Measurements from ENCODE around the gene BIN1. TPM values are rescaled to one million over a fixed set of nuclear protein-coding genes. Genes with fewer than 3 reads are reported as not detected.

Gene BIN1, protein sequence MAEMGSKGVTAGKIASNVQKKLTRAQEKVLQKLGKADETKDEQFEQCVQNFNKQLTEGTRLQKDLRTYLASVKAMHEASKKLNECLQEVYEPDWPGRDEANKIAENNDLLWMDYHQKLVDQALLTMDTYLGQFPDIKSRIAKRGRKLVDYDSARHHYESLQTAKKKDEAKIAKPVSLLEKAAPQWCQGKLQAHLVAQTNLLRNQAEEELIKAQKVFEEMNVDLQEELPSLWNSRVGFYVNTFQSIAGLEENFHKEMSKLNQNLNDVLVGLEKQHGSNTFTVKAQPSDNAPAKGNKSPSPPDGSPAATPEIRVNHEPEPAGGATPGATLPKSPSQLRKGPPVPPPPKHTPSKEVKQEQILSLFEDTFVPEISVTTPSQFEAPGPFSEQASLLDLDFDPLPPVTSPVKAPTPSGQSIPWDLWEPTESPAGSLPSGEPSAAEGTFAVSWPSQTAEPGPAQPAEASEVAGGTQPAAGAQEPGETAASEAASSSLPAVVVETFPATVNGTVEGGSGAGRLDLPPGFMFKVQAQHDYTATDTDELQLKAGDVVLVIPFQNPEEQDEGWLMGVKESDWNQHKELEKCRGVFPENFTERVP
- polyA plus RNA-seq (2013), result 6.7 and 7.6 TPM in 2 replicates

DNA sequence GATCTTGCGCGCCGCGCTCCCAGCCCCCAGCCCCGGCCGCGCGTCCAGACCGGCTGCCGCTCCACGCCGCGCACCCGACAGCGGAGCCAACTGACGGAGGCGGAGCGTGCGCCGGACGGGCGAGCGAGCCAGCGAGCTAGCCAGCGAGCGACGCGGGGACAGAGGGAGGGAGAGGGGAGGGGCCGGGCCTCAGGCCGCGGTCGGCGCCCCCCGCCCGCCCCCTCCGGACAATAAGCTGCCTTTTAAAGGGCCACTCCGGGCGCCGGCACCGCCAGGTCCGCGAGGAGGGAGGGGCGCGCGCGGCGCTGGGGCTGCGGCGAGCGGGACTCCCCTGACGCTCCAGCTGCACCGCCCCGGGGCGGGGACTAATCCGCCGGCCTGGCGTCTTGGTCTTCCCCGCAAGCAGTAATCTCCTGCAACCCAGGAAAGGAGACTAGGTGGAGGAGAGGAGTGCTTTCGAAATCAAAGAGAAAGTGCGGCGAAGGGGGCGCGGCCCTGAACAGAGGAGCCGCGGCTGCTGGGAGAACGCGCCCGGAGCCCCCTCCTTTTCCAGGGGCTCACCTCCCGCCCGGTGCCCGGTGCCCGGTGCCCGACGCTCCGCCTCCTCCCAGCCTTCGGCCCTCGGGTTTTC lies at the start of gene BIN1:
BIN1 (minus strand) TSS at position 164 of the 631 bp plus-strand sequence. CDS start 211 bp downstream, outside the sequence.
- Histone ChIP-seq H3K36me3 (ENCODE audit: control insufficient read depth in 1 of 2, insufficient read depth in 2 of 2, low read length in 2 of 2) (no peaks in the 10 kb centered on the region), H3K27me3 (ENCODE audit: insufficient read depth, low read length) (no peaks in the 10 kb centered on the region), H4K8ac (ENCODE audit: low read depth, low read length) (peak within 1 kb of the TSS; percentile 39), H3K9ac (ENCODE audit: low read length) (peak within 1 kb of the TSS; percentile 38), H3K4me2 (ENCODE audit: low read length) (peak within 1 kb of the TSS; percentile 98), H2BK5ac (ENCODE audit: low read depth, low read length, poor library complexity) (no peak within 1 kb of the TSS), H3K4me1 (ENCODE audit: control insufficient read depth in 1 of 2, insufficient read depth in 2 of 2, low read length in 2 of 2) (peaks cover 11 to 17% of the 10 kb centered on the region in 2 experiments), H2BK12ac (ENCODE audit: low read length) (peak within 1 kb of the TSS; percentile 35), H3K4me3 (ENCODE audit: low read depth, low read length) (peak within 1 kb of the TSS; percentile 86), H3K79me2 (ENCODE audit: control insufficient read depth, insufficient read depth, low read length, poor library complexity) (peaks cover 3% of the 10 kb centered on the region), H3K4ac (ENCODE audit: low read depth, low read length) (peak within 1 kb of the TSS; percentile 2), H3K18ac (ENCODE audit: low read length) (peak within 1 kb of the TSS; percentile 28), H3K23ac (ENCODE audit: low read length) (no peak within 1 kb of the TSS), H4K12ac (ENCODE audit: low read depth, low read length) (no peak within 1 kb of the TSS), H2AFZ (ENCODE audit: insufficient read depth, low read length, poor library complexity) (peak within 1 kb of the TSS; percentile 58), H2AK5ac (ENCODE audit: low read length) (no peak within 1 kb of the TSS), H3K14ac (ENCODE audit: low read length) (peak within 1 kb of the TSS; percentile 57), H3K27ac (ENCODE audit: low read depth, low read length) (no peak within 1 kb of the TSS), H3K79me1 (ENCODE audit: low read length) (peaks cover 8% of the 10 kb centered on the region), H2BK120ac (ENCODE audit: insufficient read depth, low read length, poor library complexity) (peak within 1 kb of the TSS; percentile 31), H3K9me3 (ENCODE audit: insufficient read depth, low read depth, low read length) (peaks cover 2% of the 10 kb centered on the region), H4K91ac (ENCODE audit: low read depth, low read length) (peak within 1 kb of the TSS; percentile 5)
- DNase-seq, result peak; percentile 82 to 92
- WGBS (ENCODE audit: extremely low coverage, insufficient coverage, insufficient read length), result no CpG with 5 or more reads among the region's 77 CpGs

DNA sequence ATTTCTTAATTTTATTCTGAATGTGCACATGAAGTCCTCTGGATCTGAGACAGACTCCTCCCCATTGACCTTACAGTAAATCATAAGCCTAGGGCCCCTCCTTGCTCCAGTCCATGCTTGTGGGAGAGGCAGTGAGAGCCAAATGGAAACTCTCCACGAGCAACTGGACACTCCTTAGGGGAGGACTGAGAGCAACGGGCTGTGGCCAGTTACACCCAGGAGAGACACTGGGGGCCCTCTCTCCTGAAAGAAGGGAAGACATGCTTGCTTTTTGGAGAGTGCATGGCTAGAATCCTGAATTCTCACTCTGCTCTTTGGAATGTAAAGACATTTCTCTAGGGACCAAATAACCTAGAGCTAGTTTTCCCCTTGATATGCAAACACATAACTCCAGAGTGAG lies 49.0 kb upstream of the BIN1 start:
- no peak for DNase-seq
- no CpG with 5 or more reads among the region's 2 CpGs for WGBS (ENCODE audit: extremely low coverage, insufficient coverage, insufficient read length)

DNA sequence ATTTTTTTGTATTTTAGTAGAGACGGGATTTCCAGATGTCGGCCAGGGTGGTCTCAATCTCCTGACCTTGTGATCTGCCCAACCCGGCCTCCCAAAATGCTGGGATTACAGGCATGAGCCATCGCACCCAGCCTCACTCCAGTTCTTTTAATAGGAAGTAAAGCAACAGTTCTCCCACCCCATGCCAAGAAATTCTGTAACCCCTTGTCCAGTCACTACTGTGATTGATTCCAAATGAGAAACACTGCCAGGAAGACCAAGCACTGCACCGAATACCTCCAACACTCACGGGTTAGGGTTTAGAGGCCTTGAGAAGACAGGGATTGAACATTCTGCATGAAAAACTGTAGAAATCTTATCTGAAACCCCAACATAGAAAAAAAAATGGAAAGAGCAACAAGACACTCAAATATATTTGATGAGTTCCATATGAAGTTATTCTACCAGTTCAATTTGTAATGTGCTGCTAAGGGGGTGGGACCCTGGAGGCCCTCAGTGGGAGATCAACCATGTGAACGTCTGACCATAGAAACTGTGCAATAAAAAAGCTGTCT lies 48.2 kb upstream of the BIN1 start:
- no peaks in the 10 kb centered on the region for H3K9me3 ChIP-seq (ENCODE audit: insufficient read depth, low read depth, low read length)
- H2BK120ac ChIP-seq (ENCODE audit: insufficient read depth, low read length, poor library complexity), result no peak overlapping the region
- no peak overlapping the region for H3K4ac ChIP-seq (ENCODE audit: low read depth, low read length)
- H4K8ac ChIP-seq (ENCODE audit: low read depth, low read length), result no peak overlapping the region
- H3K4me3 ChIP-seq (ENCODE audit: low read depth, low read length), result no peak overlapping the region
- no peak overlapping the region for H3K14ac ChIP-seq (ENCODE audit: low read length)
- peaks cover 11 to 17% of the 10 kb centered on the region in 2 experiments for H3K4me1 ChIP-seq (ENCODE audit: control insufficient read depth in 1 of 2, insufficient read depth in 2 of 2, low read length in 2 of 2)
- no peak overlapping the region for H4K12ac ChIP-seq (ENCODE audit: low read depth, low read length)
- H4K91ac ChIP-seq (ENCODE audit: low read depth, low read length), result no peak overlapping the region
- no peak overlapping the region for H3K18ac ChIP-seq (ENCODE audit: low read length)
- H3K23ac ChIP-seq (ENCODE audit: low read length), result no peak overlapping the region
- H3K79me2 ChIP-seq (ENCODE audit: control insufficient read depth, insufficient read depth, low read length, poor library complexity), result no peaks in the 10 kb centered on the region
- no peaks in the 10 kb centered on the region for H3K36me3 ChIP-seq (ENCODE audit: control insufficient read depth in 1 of 2, insufficient read depth in 2 of 2, low read length in 2 of 2)
- no peak overlapping the region for H2AK5ac ChIP-seq (ENCODE audit: low read length)
- no peak overlapping the region for H3K27ac ChIP-seq (ENCODE audit: low read depth, low read length)
- no peaks in the 10 kb centered on the region for H3K27me3 ChIP-seq (ENCODE audit: insufficient read depth, low read length)
- no peak overlapping the region for H2BK5ac ChIP-seq (ENCODE audit: low read depth, low read length, poor library complexity)
- no peak for DNase-seq
- no peaks in the 10 kb centered on the region for H3K79me1 ChIP-seq (ENCODE audit: low read length)
- H2AFZ ChIP-seq (ENCODE audit: insufficient read depth, low read length, poor library complexity), result no peak overlapping the region
- no peak overlapping the region for H3K9ac ChIP-seq (ENCODE audit: low read length)
- no peak overlapping the region for H3K4me2 ChIP-seq (ENCODE audit: low read length)
- no CpG with 5 or more reads among the region's 7 CpGs for WGBS (ENCODE audit: extremely low coverage, insufficient coverage, insufficient read length)
- H2BK12ac ChIP-seq (ENCODE audit: low read length), result no peak overlapping the region

More for the DNA sequence above, 49.0 kb upstream of the BIN1 start:
- Histone ChIP-seq H4K91ac (ENCODE audit: low read depth, low read length) (no peak overlapping the region), H4K8ac (ENCODE audit: low read depth, low read length) (no peak overlapping the region), H3K79me1 (ENCODE audit: low read length) (no peaks in the 10 kb centered on the region), H3K14ac (ENCODE audit: low read length) (no peak overlapping the region), H3K4me2 (ENCODE audit: low read length) (no peak overlapping the region), H3K4ac (ENCODE audit: low read depth, low read length) (no peak overlapping the region), H3K36me3 (ENCODE audit: control insufficient read depth in 1 of 2, insufficient read depth in 2 of 2, low read length in 2 of 2) (no peaks in the 10 kb centered on the region), H2AFZ (ENCODE audit: insufficient read depth, low read length, poor library complexity) (no peak overlapping the region), H3K27me3 (ENCODE audit: insufficient read depth, low read length) (no peaks in the 10 kb centered on the region), H3K9me3 (ENCODE audit: insufficient read depth, low read depth, low read length) (no peaks in the 10 kb centered on the region), H2BK12ac (ENCODE audit: low read length) (no peak overlapping the region), H3K4me1 (ENCODE audit: control insufficient read depth in 1 of 2, insufficient read depth in 2 of 2, low read length in 2 of 2) (peaks cover 11 to 17% of the 10 kb centered on the region in 2 experiments), H3K79me2 (ENCODE audit: control insufficient read depth, insufficient read depth, low read length, poor library complexity) (no peaks in the 10 kb centered on the region), H3K18ac (ENCODE audit: low read length) (no peak overlapping the region), H3K27ac (ENCODE audit: low read depth, low read length) (no peak overlapping the region), H3K9ac (ENCODE audit: low read length) (no peak overlapping the region), H2BK5ac (ENCODE audit: low read depth, low read length, poor library complexity) (no peak overlapping the region), H2BK120ac (ENCODE audit: insufficient read depth, low read length, poor library complexity) (no peak overlapping the region), H2AK5ac (ENCODE audit: low read length) (no peak overlapping the region), H3K23ac (ENCODE audit: low read length) (no peak overlapping the region), H4K12ac (ENCODE audit: low read depth, low read length) (no peak overlapping the region), H3K4me3 (ENCODE audit: low read depth, low read length) (no peak overlapping the region)

DNA sequence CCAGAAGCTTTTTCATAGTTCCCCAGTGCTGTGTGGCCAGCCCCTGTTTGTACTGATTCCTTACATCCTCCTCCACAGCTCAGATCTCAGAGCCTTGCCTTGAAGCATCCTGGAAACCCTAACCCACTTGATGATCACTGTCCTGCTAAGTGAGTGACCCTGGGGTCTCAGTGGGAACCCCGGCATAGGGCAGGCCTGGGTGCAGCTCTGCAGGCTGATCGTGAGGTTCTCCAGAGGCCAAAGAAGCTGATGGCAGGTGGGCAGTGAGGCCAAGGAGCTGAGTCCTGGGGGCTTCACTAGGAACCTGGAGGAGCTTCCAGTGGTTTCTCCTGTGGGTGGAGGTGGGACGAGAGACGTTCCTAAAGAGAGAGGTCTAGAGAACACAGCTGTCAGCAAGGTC lies 47.4 kb upstream of the BIN1 start:
- H3K79me1 ChIP-seq (ENCODE audit: low read length), result no peaks in the 10 kb centered on the region
- H3K18ac ChIP-seq (ENCODE audit: low read length), result no peak overlapping the region
- no peaks in the 10 kb centered on the region for H3K79me2 ChIP-seq (ENCODE audit: control insufficient read depth, insufficient read depth, low read length, poor library complexity)
- H3K4ac ChIP-seq (ENCODE audit: low read depth, low read length), result no peak overlapping the region
- no peak overlapping the region for H4K8ac ChIP-seq (ENCODE audit: low read depth, low read length)
- H4K12ac ChIP-seq (ENCODE audit: low read depth, low read length), result no peak overlapping the region
- H3K14ac ChIP-seq (ENCODE audit: low read length), result no peak overlapping the region
- no peak overlapping the region for H2BK5ac ChIP-seq (ENCODE audit: low read depth, low read length, poor library complexity)
- no peak overlapping the region for H2AFZ ChIP-seq (ENCODE audit: insufficient read depth, low read length, poor library complexity)
- no peaks in the 10 kb centered on the region for H3K36me3 ChIP-seq (ENCODE audit: control insufficient read depth in 1 of 2, insufficient read depth in 2 of 2, low read length in 2 of 2)
- no peak overlapping the region for H2BK12ac ChIP-seq (ENCODE audit: low read length)
- no peaks in the 10 kb centered on the region for H3K9me3 ChIP-seq (ENCODE audit: insufficient read depth, low read depth, low read length)
- H3K9ac ChIP-seq (ENCODE audit: low read length), result no peak overlapping the region
- no peak overlapping the region for H3K4me2 ChIP-seq (ENCODE audit: low read length)
- H3K4me1 ChIP-seq (ENCODE audit: control insufficient read depth in 1 of 2, insufficient read depth in 2 of 2, low read length in 2 of 2), result peaks cover 11 to 17% of the 10 kb centered on the region in 2 experiments
- WGBS (ENCODE audit: extremely low coverage, insufficient coverage, insufficient read length), result no CpG with 5 or more reads among the region's 4 CpGs
- no peak for DNase-seq
- no peak overlapping the region for H3K23ac ChIP-seq (ENCODE audit: low read length)
- no peak overlapping the region for H2AK5ac ChIP-seq (ENCODE audit: low read length)
- no peak overlapping the region for H3K4me3 ChIP-seq (ENCODE audit: low read depth, low read length)
- no peak overlapping the region for H3K27ac ChIP-seq (ENCODE audit: low read depth, low read length)
- no peaks in the 10 kb centered on the region for H3K27me3 ChIP-seq (ENCODE audit: insufficient read depth, low read length)
- H2BK120ac ChIP-seq (ENCODE audit: insufficient read depth, low read length, poor library complexity), result no peak overlapping the region
- H4K91ac ChIP-seq (ENCODE audit: low read depth, low read length), result no peak overlapping the region
